ENCODE results near the gene ZDHHC9.
A peak's percentile ranks its signal among the peaks of the same experiment; 100 is the strongest.

ZDHHC9 gene

DNA sequence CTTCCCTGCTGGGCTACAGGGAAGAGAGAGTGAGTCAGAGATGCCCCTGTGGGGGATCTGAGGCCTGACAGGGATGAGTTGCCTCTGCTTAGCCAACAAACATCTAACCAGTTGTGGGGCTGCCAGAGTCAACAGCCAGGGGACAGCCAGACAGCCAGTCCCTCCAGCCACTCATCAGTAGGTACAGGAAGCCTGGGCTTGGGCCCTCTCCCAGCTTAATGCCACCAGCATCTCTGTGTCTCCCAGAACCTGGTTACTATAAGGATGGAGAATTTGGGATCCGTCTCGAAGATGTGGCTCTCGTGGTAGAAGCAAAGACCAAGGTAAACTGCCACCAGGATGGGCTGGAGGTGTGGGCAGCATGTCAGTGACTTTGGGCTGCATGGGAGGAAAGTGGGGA lies 81.2 kb downstream of the ZDHHC9 start:
- no peak for DNase-seq (ENCODE audit: low read depth)

DNA sequence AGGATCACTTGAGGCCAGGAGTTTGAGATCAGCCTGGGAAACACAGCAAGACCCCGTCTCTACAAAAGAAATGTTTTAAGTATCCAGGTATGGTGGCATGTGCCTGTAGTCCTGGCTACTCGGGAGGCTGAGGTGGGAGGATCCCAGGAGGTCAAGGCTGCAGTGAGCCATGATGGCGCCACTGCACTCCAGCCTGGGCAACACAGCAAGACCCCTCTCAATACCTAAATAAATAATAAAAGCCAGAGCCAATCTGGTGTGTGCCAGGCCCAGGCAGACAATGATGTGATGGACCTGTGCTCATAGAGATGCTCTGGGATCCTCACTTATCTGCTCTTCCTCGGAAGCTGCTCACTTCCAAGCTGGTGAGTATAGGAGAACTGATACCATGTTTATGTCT lies 82.1 kb downstream of the ZDHHC9 start:
- DNase-seq (ENCODE audit: low read depth): no peak

DNA sequence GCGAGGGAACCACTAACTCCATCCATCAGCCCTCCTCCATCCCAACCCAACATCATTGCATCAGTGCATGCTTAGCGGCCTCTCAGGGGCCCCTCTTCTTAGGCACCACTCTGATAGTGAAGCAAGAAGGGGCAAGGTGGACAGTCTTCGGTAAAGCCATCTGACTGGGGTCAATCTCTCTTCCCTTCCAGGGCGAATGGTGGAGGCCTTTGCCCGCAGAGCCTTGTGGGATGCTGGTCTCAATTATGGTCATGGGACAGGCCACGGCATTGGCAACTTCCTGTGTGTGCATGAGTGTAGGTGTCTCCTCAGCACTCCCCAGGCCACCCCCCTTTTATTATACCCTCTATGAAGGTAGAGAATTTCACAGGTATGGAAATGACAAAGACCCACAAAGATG lies 82.7 kb downstream of the ZDHHC9 start:
- no peak for DNase-seq (ENCODE audit: low read depth)

DNA sequence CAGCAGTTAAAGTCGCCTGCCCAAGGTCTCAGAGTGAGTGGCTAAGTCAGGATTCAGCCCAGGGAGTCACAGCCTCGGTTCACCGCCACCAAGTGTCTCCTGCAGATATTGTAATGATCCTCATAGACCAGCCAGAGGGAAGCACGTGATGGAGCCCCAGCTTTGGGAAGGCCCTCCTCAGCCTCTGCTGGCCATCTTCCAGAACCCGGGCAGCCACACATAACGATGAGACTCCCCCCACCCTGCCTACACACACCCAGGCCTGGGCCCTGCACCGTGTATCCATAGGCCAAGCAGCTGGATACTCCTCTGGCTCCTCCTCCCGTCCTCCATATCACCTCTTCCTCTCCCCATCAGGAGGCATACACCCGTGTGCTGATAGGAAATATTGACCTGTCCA lies 83.5 kb downstream of the ZDHHC9 start:
- DNase-seq (ENCODE audit: low read depth): no peak

DNA sequence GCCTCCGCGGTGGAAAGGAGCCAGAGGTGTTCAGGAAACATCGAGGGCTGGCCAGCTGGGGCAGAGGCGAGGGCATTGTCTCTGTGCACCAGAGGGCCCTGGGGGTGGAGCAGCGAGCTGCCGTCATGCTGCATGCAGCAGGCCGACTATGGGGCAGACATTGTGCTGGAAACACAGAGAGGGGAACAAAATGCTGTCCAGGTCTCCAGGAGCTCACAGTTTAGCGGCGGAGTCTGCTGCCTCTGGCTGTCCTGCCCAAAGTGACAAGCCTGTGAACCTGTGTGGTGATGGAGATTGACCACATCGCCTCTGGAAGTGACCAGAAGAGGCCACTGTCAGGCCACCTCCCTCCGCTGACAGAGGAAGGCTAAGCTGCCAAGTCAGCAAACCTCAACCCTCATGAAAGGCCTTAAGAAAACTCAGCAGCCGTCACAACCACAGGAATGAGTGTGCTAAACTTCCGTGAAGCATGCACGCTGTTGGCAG lies 84.1 kb downstream of the ZDHHC9 start:
- peak; percentile 39 for DNase-seq (ENCODE audit: low read depth)

DNA sequence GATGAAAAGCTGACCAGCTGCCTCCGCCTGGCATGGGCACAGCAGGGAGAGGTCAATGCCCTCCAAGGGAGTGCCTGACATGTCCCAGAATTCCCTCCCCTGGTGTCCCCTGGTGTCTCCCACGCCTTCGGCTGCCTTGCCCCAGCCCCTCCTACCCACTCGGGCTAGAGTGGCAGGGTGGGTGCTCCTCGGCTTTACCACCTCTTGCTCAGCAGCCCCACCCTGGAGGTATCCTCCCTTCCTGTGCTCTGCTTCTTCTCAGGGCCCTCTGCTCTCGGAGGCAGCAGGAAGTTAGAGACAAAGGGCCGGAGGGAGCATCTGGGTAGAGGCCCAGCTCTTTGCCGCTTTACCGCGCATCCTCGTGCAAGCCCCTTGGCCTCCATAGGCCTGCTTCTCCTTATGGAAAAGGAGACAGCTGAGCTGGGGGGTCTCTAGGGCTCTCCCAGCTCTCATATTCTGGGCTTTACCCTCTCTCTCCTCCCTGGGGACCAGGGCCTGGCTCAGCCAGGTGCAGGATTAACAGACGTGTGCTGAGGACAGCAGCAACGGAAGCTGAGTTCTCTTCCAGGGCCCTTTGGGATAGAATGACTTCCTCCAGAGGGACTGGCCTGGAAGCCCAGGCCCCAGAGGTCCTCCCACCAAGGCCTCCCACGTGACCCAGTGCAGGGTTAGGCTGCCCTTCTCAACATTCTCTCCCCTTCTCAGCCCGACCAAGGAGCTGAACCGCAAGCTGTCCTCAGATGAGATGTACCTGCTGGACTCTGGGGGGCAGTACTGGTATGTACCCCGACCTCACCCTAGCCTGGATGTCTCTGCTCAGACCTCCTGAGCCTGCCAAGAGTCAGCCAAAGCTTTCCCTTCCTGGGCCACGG lies 87.7 kb downstream of the ZDHHC9 start:
- DNase-seq (ENCODE audit: low read depth): no peak

DNA sequence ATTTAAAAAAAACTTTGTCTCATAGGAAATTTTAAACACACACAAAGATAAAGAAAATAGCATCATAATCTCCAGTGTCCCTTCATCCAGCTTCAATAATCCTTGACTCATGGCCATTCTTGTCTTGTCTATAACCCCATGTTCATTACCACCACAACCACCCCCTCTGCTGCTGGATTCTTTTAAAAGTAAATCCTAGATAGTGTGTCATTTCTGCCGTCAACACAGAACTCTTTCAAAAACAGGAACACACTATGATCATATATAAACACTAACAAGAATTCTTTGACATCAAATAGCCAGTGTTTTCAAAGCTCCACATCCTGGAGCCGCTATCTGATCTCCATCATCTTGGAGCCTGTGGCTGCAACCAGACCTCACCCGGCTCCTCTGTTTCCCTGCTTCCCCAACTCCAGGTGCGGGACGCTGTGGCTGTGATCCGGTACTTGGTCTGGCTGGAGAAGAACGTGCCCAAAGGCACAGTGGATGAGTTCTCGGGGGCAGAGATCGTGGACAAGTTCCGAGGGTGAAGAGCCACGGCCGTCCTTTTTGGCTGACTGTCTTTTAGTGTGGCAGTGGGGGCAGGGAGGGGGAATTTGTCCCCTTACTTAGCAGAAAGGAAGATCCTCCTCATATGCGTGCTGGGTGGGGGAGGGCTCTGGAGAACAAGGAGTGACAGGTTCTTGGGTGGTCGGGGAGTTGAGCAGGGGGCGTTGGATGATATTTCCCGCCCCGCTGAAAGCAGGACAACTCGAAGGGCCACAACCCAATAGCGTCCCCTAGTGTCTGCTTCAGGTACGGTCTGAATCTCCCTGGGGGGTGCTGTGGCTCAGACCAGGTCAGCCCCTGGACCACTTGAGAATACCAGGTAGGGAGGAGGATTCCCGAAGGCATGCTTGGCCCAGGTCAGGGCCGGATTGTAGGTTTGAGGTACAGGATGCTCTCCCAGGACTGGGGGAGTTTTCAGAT lies 89.3 kb downstream of the ZDHHC9 start:
- no peak for DNase-seq (ENCODE audit: low read depth)

Data from activated T-helper 9 cell treated with anti-CD3 and anti-CD28 coated beads, Interleukin-2, amount 50 U/mL, for 16 hours (primary cell).